GM21390 (cell line): Measurements from ENCODE around the gene PROM1.

Source experiments
- ATAC-seq: cut with Tn5 transposase; IDR thresholded peaks from one replicate; pipeline ENCODE4 v1.9.1; 2021; ENCODE audit not compliant: unreplicated experiment

The PROM1 gene, protein sequence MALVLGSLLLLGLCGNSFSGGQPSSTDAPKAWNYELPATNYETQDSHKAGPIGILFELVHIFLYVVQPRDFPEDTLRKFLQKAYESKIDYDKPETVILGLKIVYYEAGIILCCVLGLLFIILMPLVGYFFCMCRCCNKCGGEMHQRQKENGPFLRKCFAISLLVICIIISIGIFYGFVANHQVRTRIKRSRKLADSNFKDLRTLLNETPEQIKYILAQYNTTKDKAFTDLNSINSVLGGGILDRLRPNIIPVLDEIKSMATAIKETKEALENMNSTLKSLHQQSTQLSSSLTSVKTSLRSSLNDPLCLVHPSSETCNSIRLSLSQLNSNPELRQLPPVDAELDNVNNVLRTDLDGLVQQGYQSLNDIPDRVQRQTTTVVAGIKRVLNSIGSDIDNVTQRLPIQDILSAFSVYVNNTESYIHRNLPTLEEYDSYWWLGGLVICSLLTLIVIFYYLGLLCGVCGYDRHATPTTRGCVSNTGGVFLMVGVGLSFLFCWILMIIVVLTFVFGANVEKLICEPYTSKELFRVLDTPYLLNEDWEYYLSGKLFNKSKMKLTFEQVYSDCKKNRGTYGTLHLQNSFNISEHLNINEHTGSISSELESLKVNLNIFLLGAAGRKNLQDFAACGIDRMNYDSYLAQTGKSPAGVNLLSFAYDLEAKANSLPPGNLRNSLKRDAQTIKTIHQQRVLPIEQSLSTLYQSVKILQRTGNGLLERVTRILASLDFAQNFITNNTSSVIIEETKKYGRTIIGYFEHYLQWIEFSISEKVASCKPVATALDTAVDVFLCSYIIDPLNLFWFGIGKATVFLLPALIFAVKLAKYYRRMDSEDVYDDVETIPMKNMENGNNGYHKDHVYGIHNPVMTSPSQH

DNA sequence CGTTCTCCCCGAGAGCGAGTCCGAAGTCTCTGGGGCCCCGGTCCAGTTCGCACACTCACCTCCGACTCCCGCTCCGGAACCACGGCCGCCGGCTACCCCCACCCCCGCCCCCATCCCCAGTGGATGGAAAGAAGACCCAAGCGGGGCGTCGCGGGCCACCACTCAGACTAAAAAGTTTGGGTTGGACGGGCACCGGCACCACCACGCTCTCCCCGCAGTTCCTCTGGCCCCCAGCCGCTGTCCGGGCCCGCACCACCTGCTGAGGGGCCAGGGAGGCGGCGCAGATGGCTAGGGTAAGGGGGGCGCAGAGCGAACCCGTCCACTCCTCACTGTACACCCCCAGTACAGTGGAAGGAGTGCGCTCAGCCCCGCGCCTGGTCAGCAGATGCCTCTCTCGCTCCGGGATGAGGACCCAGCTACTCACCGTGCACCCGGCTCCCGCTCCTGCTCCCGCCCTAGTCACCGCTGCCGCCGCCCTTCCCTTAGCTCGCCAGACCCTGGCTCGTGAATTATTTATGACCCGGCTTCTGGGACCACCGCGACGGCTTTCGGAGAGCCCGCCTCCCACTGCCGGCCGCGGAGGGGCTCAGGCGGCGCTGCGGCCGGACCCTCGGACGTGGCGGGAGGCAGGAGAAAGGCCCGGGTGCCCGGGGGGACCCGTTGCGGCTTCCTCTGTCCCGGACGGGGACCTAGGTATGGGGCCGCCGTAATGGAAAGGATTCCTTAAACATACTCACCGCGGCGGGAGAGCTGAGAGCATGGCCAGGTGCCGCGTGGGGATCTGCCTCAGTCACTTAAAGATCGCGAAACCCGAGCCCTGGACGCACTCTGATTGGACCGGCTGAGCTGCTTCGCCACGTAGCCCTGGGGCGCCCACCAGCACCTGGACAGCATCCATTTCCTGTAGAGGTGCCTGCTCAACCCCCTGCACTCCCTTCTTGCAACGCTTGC, at the start of gene PROM1:
Gene PROM1 (minus strand): TSS at position 783 of the 951 bp plus-strand sequence. CDS start 8,117 bp downstream, outside the sequence.
- no peak for ATAC-seq

DNA sequence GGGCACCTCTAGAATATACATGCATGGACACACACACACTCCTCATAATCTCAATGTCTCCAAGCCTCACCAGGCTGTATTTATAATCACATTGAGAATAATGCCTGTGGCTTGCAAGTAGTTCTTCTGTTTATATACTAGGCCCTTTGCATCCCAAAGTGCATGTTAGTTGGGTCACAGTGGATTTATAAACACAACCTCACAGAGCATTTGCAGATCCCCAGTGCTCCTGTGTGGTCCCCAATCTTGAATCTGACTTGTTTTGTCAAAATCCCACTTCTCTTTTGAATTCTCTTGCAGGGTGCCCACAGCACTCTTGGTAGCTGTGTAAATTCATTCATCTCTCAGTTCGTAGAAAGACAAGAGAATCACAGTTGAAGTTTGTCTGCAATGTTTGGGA, 49.6 kb upstream of the PROM1 start:
- ATAC-seq, result no peak

DNA sequence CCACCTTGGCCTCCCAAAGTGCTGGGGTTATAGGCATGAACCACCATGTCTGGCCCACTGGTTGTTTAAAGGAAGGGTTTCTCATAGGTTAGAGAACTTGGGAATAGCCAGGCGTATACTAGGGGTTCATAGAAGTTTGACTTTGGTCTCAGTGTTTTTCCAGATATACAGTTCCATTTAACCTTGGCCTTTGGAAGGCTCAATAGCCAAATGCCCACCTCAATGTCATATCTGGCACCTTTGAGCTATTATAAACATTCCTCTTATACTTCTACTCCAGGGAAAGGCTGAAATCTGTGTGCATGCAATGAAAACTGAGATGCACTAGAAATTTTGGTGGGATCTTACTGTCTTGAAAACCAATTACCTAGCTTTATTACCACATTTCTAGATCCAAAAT, 47.5 kb upstream of the PROM1 start:
- no peak for ATAC-seq

GRCh38 chr4:16129336-16129735, 45.5 kb upstream of the PROM1 start:
- ATAC-seq, result no peak

GRCh38 chr4:16126714-16127113, 42.9 kb upstream of the PROM1 start:
- ATAC-seq, result no peak

DNA sequence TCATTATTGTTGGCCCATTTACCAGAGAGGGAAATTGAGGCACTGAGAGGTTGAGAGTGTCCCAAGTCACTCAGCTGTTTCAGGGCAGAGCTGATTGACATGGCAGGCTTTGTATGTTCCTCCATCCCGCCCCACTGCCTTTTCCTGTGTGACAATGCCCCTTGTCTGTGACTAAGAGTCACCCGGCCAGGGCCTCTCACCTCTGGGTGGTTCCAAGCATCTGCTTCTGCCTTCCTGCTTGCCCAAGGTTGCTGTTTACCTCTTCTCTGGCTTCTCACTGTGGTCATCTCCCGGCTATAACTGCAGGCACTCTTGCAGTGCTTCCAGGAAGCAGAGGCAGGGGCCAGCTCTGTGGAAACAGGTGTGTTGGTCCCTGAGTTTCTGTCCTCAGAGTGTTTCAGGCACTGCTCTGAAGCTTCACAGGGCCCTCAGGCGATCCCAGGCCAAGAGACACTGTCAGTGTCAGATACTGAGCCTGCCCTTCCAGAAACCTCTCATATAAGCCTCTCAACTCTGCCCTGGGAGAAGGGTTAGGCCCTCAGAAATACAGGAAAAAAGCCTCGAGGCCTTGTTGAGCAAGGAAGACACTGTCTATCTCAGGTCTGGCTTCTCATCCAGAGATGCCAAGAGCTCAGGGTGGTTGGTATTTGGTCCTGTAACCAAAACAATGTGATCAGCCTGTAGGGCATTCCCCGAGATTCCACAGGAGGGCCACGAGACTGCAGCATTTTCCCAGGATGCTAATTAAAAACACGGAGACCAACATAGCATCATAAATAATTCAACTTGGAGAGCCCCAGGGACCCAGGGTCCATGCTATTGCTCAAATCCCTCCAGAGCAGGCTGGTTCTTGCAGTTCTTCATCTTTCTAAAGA, 42.0 kb upstream of the PROM1 start:
- no peak for ATAC-seq

GRCh38 chr4:16124232-16124631, 40.4 kb upstream of the PROM1 start:
- no peak for ATAC-seq

DNA sequence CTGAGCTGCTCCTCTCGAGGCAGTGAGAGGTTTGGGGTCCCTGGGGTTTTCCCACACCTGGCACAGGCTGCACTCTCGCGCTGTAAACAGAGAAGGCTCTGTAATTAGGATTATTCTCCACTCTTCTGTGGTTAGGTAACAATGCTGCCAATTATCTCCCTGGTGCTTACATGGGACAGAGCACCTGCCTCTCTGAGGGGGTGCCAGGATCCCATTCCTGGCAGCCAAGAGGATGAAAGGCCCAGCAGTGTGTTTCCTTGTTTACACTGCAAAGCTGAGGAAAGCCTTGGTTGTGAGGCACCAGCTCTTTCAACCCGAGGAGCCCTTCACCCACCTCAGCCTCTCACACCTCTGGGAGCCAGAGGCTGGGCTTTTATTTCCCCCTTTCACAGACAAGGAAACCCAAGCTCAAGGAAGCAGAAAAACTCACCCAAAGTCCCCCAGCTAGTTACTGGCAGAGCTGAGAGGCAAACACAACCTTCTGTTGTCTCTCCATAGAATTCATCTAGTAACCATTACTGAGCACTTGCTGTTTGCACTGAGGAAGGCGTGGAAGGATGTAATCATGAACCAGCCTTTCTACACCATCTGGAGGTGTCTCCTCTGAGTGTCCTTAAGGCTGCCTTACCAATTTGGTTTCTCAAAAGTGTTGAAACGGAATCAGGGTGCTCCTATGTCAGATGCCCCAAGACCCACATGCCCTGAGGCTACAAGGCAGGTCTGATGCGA, 39.7 kb upstream of the PROM1 start:
- no peak for ATAC-seq

DNA sequence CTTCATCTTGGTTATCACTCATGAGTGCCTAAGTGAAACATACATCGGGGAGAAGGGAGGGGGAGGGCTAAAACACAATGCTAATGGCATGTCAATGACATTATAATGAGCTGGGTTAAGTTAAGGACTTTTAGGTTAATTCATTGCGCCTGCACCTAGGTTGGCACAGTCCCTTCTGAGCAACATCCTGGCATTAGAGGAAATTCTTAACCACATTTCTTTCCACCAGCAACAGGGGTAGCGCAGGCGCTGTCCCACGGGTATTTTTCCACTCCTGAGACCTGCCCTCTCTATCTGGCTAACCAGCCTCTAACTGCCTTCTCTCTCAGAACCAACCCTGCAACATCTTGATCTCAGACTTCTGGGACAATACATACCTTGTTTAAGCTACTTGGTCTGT, 39.0 kb upstream of the PROM1 start:
- no peak for ATAC-seq

GRCh38 chr4:16122308-16122711, 38.5 kb upstream of the PROM1 start:
- no peak for ATAC-seq

DNA sequence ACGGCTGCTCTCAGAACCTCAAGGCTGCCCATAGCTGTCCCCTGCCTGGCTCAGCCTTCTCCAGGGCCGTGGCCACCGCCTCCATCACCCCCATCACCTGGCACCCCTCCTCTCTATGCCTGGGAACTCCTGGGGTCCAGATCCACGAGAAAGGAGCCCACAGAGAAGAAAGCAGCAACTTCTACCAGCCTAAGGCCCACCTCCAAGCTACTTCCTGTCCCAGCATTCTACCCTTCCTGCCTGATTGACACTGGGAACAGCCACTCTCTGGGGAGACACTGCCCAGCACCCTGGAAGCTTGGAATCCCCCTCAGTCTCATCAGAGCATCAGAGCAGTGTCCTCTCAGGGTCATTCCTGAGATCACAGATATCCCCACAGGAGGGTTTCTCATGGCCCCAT, 36.9 kb upstream of the PROM1 start:
- no peak for ATAC-seq

- ATAC-seq, result no peak
Observed at GRCh38 chr4:16119981-16120380, 36.2 kb upstream of the PROM1 start.

GRCh38 chr4:16118090-16118489, 34.3 kb upstream of the PROM1 start:
- no peak for ATAC-seq

DNA sequence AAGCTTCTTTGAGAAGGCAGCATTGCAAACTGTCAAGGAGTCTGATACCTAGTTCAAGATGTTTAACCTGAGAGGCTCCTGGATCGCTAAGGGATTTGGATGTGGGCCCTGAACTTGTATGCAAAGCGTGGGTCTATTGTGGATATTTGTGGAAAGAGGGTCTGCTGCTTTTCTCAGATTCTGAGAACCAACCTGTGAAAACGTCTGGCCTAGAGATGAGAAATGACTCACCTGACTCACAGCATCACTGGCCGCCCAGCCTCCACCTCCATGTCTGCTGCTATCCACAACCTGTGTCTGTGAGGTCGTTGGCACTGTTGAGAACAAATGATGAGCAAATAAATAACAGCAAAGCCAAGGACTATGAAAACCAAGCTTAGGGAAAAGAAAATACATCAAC, 33.3 kb upstream of the PROM1 start:
- ATAC-seq, result no peak

GRCh38 chr4:16116493-16116990, 32.7 kb upstream of the PROM1 start:
- no peak for ATAC-seq

- no peak for ATAC-seq
Observed at GRCh38 chr4:16116019-16116418, 32.2 kb upstream of the PROM1 start.

GRCh38 chr4:16114546-16114945, 30.7 kb upstream of the PROM1 start:
- ATAC-seq, result no peak

DNA sequence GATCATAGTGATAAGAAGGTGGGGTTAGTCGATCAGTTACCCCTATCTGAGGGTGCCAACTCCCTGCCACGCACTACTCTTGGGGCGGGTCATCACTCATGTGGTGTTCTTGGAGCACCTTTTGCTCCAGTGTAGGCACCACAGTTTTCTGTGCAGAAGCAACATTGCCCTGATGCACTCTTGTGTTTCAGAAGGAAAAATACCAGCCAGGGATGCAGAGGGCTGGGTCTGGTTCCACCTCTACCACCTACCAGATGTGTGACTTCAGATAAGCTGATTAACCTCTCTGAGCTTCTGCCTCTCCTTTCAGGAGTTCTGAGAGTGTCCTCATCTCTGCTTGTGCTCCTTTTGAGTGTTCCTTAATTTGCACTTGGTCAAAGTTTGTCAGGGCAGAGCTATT, 29.9 kb upstream of the PROM1 start:
- ATAC-seq, result no peak

- ATAC-seq, result no peak
Observed at GRCh38 chr4:16111533-16111932, 27.7 kb upstream of the PROM1 start.
